Keratinocyte (primary cell): ENCODE measurements around the gene ZFP30. TPM values are rescaled to one million over a fixed set of nuclear protein-coding genes. Genes with fewer than 3 reads are reported as not detected.

ENCODE experiments used
- DNase-seq: peaks from one replicate; pipeline ENCODE4 v3.0.0-alpha.2; 2011; ENCODE audit warnings: low read depth, missing footprints, low spot score
- FAIRE-seq: peaks from 2 replicates; lab custom pipeline; 2011; peaks lifted over from hg19 to GRCh38; lab: Jason Lieb, UNC
- H2AFZ ChIP-seq: 2 replicates; pipeline ENCODE4 v1.6.0; 2012; ENCODE audit warnings: low read length, control low read depth, inconsistent platforms; ENCODE audit not compliant: control insufficient read depth
- H3K27ac ChIP-seq: 2 replicates; pipeline ENCODE4 v1.5.1; 2011; ENCODE audit warnings: low read length; ENCODE audit not compliant: control insufficient read depth, insufficient read depth
- H3K27me3 ChIP-seq: 3 replicates; pipeline ENCODE4 v1.6.0; 2011; ENCODE audit warnings: low read length; ENCODE audit not compliant: control insufficient read depth, insufficient read depth; ENCODE audit errors: extremely low read depth
- H3K36me3 ChIP-seq, 2 experiments: 2 replicates in 1 of 2; 3 replicates in 1 of 2; pipeline ENCODE4 v1.5.1; 2011; ENCODE audit warnings: low read length in 2 of 2, mild to moderate bottlenecking in 1 of 2; ENCODE audit not compliant: control insufficient read depth in 2 of 2, insufficient read depth in 2 of 2; ENCODE audit errors: extremely low read depth in 1 of 2
- H3K4me1 ChIP-seq: 3 replicates; pipeline ENCODE4 v1.5.1; 2011; ENCODE audit warnings: low read length; ENCODE audit not compliant: control insufficient read depth, insufficient read depth; ENCODE audit errors: extremely low read depth
- H3K4me2 ChIP-seq: 3 replicates; pipeline ENCODE4 v1.6.0; 2011; ENCODE audit warnings: low read depth, low read length; ENCODE audit not compliant: control insufficient read depth, insufficient read depth; ENCODE audit errors: extremely low read depth
- H3K4me3 ChIP-seq, 3 experiments: fragments of 200-600 bp in 1 of 3; sonication (generic) in 1 of 3; 2 replicates in 2 of 3; 3 replicates in 1 of 3; pipeline ENCODE4 v1.5.1; 2011 to 2016; ENCODE audit warnings: low read length in 3 of 3, mild to moderate bottlenecking in 3 of 3, control low read depth in 2 of 3, inconsistent platforms in 1 of 3, low read depth in 1 of 3, mixed read lengths in 1 of 3, mixed run types in 1 of 3, moderate library complexity in 1 of 3; ENCODE audit not compliant: control insufficient read depth in 2 of 3, insufficient read depth in 2 of 3; ENCODE audit errors: extremely low read depth in 1 of 3
- H3K79me2 ChIP-seq: 2 replicates; pipeline ENCODE4 v1.6.0; 2012; ENCODE audit warnings: low read length; ENCODE audit not compliant: control insufficient read depth, insufficient read depth
- H3K9ac ChIP-seq: 3 replicates; pipeline ENCODE4 v1.6.0; 2011; ENCODE audit warnings: low read length; ENCODE audit not compliant: control insufficient read depth, insufficient read depth; ENCODE audit errors: extremely low read depth
- H3K9me1 ChIP-seq: 3 replicates; pipeline ENCODE4 v1.6.0; 2011; ENCODE audit warnings: low read length; ENCODE audit not compliant: control insufficient read depth, insufficient read depth; ENCODE audit errors: extremely low read depth
- H3K9me3 ChIP-seq: 2 replicates; pipeline ENCODE4 v1.5.1; 2012; ENCODE audit warnings: low read depth, low read length; ENCODE audit not compliant: control insufficient read depth
- H4K20me1 ChIP-seq: 3 replicates; pipeline ENCODE4 v1.6.0; 2011; ENCODE audit warnings: low read length; ENCODE audit not compliant: control insufficient read depth, insufficient read depth; ENCODE audit errors: extremely low read depth
- EZH2 ChIP-seq: IDR thresholded peaks from one replicate; pipeline ENCODE4 v1.6.1; 2012; ENCODE audit warnings: inconsistent platforms, mild to moderate bottlenecking, low read length, moderate library complexity
- dilution Hi-C: fragments of 300-500 bp; cut with MboI; formaldehyde crosslinking; loops from one replicate; pipeline ENCODE4 v1.7.0; 2020; ENCODE audit warnings: low sequenced_read_pairs; ENCODE audit not compliant: extremely low pct_ligation_motif_present
- polyA plus RNA-seq, 5 experiments: library from polyadenylated mRNA; depleted of rRNA in 3 of 5; stranded (reverse) in 3 of 5; stranded (forward) in 1 of 5; unstranded in 1 of 5; fragments of >200 nt; gene quantifications; 1 replicate in 1 of 5; 2 replicates in 3 of 5; 3 replicates in 1 of 5; pipeline versions ENCODE4 v1.2.1 to v1.2.3, GENCODE V29; 2011 to 2012; ENCODE audit warnings: missing spikeins in 2 of 5, low read depth in 1 of 5, low replicate concordance in 1 of 5
- TF ChIP-seq, protein P1 (sequence below), 3 experiments: IDR thresholded peaks in 1 of 3; conservative IDR thresholded peaks in 1 of 3; optimal IDR thresholded peaks in 1 of 3; 2 replicates in 2 of 3; 3 replicates in 1 of 3; pipeline versions ENCODE3 to v1.5.1; 2011; ENCODE audit warnings: low read length in 3 of 3, mild to moderate bottlenecking in 3 of 3, moderate library complexity in 2 of 3, control low read depth in 1 of 3, inconsistent platforms in 1 of 3; ENCODE audit not compliant: insufficient read depth in 2 of 3; ENCODE audit errors: extremely low read depth in 1 of 3

The ZFP30 gene
- polyA plus RNA-seq, 1 donor (not counting 4 experiments of a cell fraction or from before 2014, with no cell fraction given), result 4.2 TPM

DNA sequence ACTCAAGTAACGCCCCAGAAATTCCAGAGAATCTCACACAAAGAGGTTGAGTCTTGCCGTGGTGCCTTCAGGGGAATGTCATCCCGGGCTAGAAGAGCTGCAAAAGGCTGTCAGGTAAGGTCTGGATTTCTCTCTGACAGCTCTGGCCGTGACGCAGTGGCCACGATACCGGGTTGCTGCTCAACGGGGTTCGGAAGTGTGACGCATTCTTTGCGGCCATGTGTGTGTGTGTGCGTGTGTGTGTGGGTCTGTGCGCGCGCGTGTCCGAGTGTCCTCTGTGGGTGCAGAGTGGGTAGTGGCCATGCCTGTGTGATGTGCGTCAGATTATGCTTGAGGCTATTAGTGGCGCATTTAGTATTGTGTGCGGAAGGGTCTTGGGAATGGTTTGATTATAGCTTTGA lies 60.3 kb downstream of the ZFP30 start:
- DNase-seq, result peak; percentile 28
- TF ChIP-seq EZH2, result no peak
- TF ChIP-seq, protein P1, sequence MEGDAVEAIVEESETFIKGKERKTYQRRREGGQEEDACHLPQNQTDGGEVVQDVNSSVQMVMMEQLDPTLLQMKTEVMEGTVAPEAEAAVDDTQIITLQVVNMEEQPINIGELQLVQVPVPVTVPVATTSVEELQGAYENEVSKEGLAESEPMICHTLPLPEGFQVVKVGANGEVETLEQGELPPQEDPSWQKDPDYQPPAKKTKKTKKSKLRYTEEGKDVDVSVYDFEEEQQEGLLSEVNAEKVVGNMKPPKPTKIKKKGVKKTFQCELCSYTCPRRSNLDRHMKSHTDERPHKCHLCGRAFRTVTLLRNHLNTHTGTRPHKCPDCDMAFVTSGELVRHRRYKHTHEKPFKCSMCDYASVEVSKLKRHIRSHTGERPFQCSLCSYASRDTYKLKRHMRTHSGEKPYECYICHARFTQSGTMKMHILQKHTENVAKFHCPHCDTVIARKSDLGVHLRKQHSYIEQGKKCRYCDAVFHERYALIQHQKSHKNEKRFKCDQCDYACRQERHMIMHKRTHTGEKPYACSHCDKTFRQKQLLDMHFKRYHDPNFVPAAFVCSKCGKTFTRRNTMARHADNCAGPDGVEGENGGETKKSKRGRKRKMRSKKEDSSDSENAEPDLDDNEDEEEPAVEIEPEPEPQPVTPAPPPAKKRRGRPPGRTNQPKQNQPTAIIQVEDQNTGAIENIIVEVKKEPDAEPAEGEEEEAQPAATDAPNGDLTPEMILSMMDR (optimal IDR thresholded peaks at IDR 0.05 in 1 of 3, IDR thresholded peaks at IDR 0.05 in 1 of 3, conservative IDR thresholded peaks at IDR 0.05 in 1 of 3; ENCODE audit: extremely low read depth in 1 of 3, insufficient read depth in 2 of 3, low read length in 3 of 3), result no peak
- Histone ChIP-seq H3K79me2 (no peaks in the 10 kb centered on the region), H3K36me3 (no peaks in the 10 kb centered on the region), H3K27me3 (no peaks in the 10 kb centered on the region), H3K9me1 (no peaks in the 10 kb centered on the region), H3K9me3 (no peaks in the 10 kb centered on the region), H3K9ac (peak overlapping the region; percentile 87), H4K20me1 (no peaks in the 10 kb centered on the region), H3K4me3 (peak overlapping the region; percentile 58 to 97 (median 96)), H3K4me1 (peaks cover 11% of the 10 kb centered on the region), H3K27ac (peak overlapping the region; percentile 89), H3K4me2 (peak overlapping the region; percentile 99), H2AFZ (peak overlapping the region; percentile 60)
- no peak for FAIRE-seq
- dilution Hi-C loops, result no loop called here

DNA sequence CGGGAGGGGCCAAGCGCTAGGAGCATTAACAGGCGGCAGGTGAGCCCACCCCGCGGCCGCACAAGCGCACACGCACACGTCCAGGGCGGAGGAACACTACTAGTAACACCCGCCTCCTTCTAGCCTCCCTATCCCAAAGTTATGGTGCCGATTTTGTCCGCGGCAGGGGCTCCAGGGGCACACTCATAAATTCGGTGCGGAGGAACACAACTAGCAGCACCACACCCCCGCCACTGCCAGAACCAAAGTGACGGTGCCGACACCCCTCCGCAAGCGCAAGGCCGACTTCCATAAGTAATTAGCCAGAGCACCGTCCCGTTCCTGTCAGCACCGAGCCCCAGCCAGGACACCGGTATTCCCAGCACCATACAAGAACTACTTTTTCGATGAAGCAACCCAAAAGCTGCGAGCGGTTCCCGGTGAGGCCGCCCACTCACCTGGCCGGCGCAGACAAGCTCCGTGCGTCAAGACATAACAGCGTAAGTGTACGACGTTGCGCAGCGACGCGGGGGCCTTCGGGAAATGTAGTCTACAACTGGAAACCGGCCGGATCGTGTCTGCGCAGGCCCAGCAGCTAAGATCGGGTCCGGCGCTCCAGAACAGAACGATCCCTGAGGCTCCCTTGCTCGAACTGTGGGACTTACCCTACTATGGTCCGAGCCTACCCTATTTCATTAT lies 60.8 kb downstream of the ZFP30 start, which contains the start of the genes ZNF540 and ZNF571:
TSS of gene ZNF540 (plus strand) at position 573 of the 678 bp plus-strand sequence. CDS start 3,572 bp downstream, outside the sequence.
TSS of gene ZNF571 (minus strand) at position 489 of the 678 bp plus-strand sequence. CDS start 8,116 bp downstream, outside the sequence.
- FAIRE-seq, result peak; percentile 78

More for the DNA sequence above, 60.8 kb downstream of the ZFP30 start, which contains the start of the genes ZNF540 and ZNF571:
- TF ChIP-seq, protein P1 (optimal IDR thresholded peaks at IDR 0.05 in 1 of 3, IDR thresholded peaks at IDR 0.05 in 1 of 3, conservative IDR thresholded peaks at IDR 0.05 in 1 of 3; ENCODE audit: extremely low read depth in 1 of 3, insufficient read depth in 2 of 3, low read length in 3 of 3), result no peak
- TF ChIP-seq EZH2, result no peak
- H3K36me3 ChIP-seq, result no peaks in the 10 kb centered on the region
- peak; percentile 79 for DNase-seq
- no peaks in the 10 kb centered on the region for H3K27me3 ChIP-seq
- H4K20me1 ChIP-seq, result no peaks in the 10 kb centered on the region
- H3K79me2 ChIP-seq, result no peaks in the 10 kb centered on the region
- H3K4me1 ChIP-seq, result peaks cover 11% of the 10 kb centered on the region
- no peaks in the 10 kb centered on the region for H3K9me3 ChIP-seq
- H3K9me1 ChIP-seq, result no peaks in the 10 kb centered on the region
- peak within 1 kb of the TSS; percentile 99 for H2AFZ ChIP-seq
- peak within 1 kb of the TSS; percentile 99 for H3K4me2 ChIP-seq
- H3K4me3 ChIP-seq, result peak within 1 kb of the TSS; percentile 58 to 97 (median 96)
- dilution Hi-C loops, result no loop called here
- peak within 1 kb of the TSS; percentile 87 for H3K9ac ChIP-seq
- H3K27ac ChIP-seq, result peak within 1 kb of the TSS; percentile 89
